Karpas-422 (cell line): Measurements from ENCODE around the gene FAM25C. TPM values are rescaled to one million over a fixed set of nuclear protein-coding genes. Genes with fewer than 3 reads are reported as not detected.
"Not testable (repeated sequence)": the region's sequence is repeated elsewhere in the genome, so short reads cannot be mapped to it uniquely, and the experiment has no call there.

Source experiments
- DNase-seq: peaks from one replicate; pipeline ENCODE4 v3.0.0-alpha.2; 2015
- H2AFZ ChIP-seq: fragments of 200-600 bp; sonication (generic); 2 replicates; pipeline ENCODE4 v1.6.1; 2014; ENCODE audit warnings: antibody characterized with exemption, low read length, mixed read lengths
- H3K27ac ChIP-seq: fragments of 200-600 bp; sonication (generic); 2 replicates; pipeline ENCODE4 v1.5.1; 2014; ENCODE audit warnings: mild to moderate bottlenecking, low read length, moderate library complexity
- H3K27me3 ChIP-seq: fragments of 200-600 bp; sonication (generic); 2 replicates; pipeline ENCODE4 v1.6.1; 2014; ENCODE audit warnings: low read length, mixed read lengths
- H3K36me3 ChIP-seq: fragments of 200-600 bp; sonication (generic); 2 replicates; pipeline ENCODE4 v1.6.1; 2014; ENCODE audit warnings: low read length, mixed read lengths; ENCODE audit not compliant: insufficient read depth
- H3K4me1 ChIP-seq: fragments of 200-600 bp; sonication (generic); 2 replicates; pipeline ENCODE4 v1.6.1; 2014; ENCODE audit warnings: mild to moderate bottlenecking, low read length, mixed read lengths
- H3K4me2 ChIP-seq: fragments of 200-600 bp; sonication (generic); 2 replicates; pipeline ENCODE4 v1.6.1; 2014; ENCODE audit warnings: low read length, low read depth, mild to moderate bottlenecking; ENCODE audit not compliant: poor library complexity, severe bottlenecking
- H3K4me3 ChIP-seq: fragments of 200-600 bp; sonication (generic); 2 replicates; pipeline ENCODE4 v1.5.1; 2014; ENCODE audit warnings: mild to moderate bottlenecking, antibody characterized with exemption, low read length, mixed read lengths
- H3K79me2 ChIP-seq: fragments of 200-600 bp; sonication (generic); 2 replicates; pipeline ENCODE4 v1.6.1; 2014; ENCODE audit warnings: mild to moderate bottlenecking, low read length, mixed read lengths
- H3K9ac ChIP-seq: fragments of 200-600 bp; sonication (generic); 2 replicates; pipeline ENCODE4 v1.6.0; 2014; ENCODE audit warnings: low read length
- H3K9me2 ChIP-seq: fragments of 200-600 bp; sonication (generic), shearing (Covaris generic); replicated peaks from 2 replicates; pipeline ENCODE4 v1.6.0; 2014; ENCODE audit warnings: mild to moderate bottlenecking, low read length, moderate library complexity; ENCODE audit not compliant: insufficient read depth
- H3K9me3 ChIP-seq: fragments of 300-700, 200-600 bp; sonication (generic); 2 replicates; pipeline ENCODE4 v1.6.1; 2014; ENCODE audit warnings: low read length, mixed read lengths
- H4K20me1 ChIP-seq: fragments of 200-600 bp; sonication (generic); 2 replicates; pipeline ENCODE4 v1.6.1; 2014; ENCODE audit warnings: mild to moderate bottlenecking, antibody characterized with exemption, low read length, low read depth; ENCODE audit not compliant: insufficient read depth
- total RNA-seq: library from RNA; depleted of rRNA; stranded (reverse); fragments of >200 nt; shearing (Covaris generic); gene quantifications from 2 replicates; pipeline ENCODE4 v1.2.3, GENCODE V29; 2014; ENCODE audit warnings: low replicate concordance; rRNA removed

FAM25C gene
- total RNA-seq: not detected in 2 replicates

GRCh38 chr10:47999691-48000090 is at the start of gene FAM25C:
Gene FAM25C, minus strand, starts transcription at chr10:47999791. Its CDS starts 26 bp downstream, at chr10:47999765.
- H3K9ac ChIP-seq, H3K79me2 ChIP-seq, H2AFZ ChIP-seq, DNase-seq, H3K9me3 ChIP-seq, H3K27ac ChIP-seq, H3K4me1 ChIP-seq, H4K20me1 ChIP-seq, H3K36me3 ChIP-seq, H3K9me2 ChIP-seq, H3K4me2 ChIP-seq, H3K4me3 ChIP-seq, H3K27me3 ChIP-seq: not testable (repeated sequence)

GRCh38 chr10:48044557-48044956 is 45.0 kb upstream of the FAM25C start:
- not testable (repeated sequence) for H3K27ac ChIP-seq, H3K9ac ChIP-seq, H3K79me2 ChIP-seq, H3K4me3 ChIP-seq, H4K20me1 ChIP-seq, H3K4me1 ChIP-seq, H3K36me3 ChIP-seq, DNase-seq, H2AFZ ChIP-seq, H3K27me3 ChIP-seq, H3K9me3 ChIP-seq, H3K4me2 ChIP-seq, H3K9me2 ChIP-seq

GRCh38 chr10:48031390-48031789 is 31.8 kb upstream of the FAM25C start:
- not testable (repeated sequence) for H3K4me3 ChIP-seq, H3K36me3 ChIP-seq, H3K9me3 ChIP-seq, H3K9me2 ChIP-seq, H2AFZ ChIP-seq, H3K27me3 ChIP-seq, H3K9ac ChIP-seq, H3K79me2 ChIP-seq, H4K20me1 ChIP-seq, H3K4me1 ChIP-seq, H3K27ac ChIP-seq, H3K4me2 ChIP-seq
- DNase-seq: peak; percentile 16

- H3K9me3 ChIP-seq, H3K4me1 ChIP-seq, H4K20me1 ChIP-seq, H3K9ac ChIP-seq, H3K4me2 ChIP-seq, H3K27me3 ChIP-seq, H3K4me3 ChIP-seq, H3K79me2 ChIP-seq, H2AFZ ChIP-seq, DNase-seq, H3K36me3 ChIP-seq, H3K27ac ChIP-seq, H3K9me2 ChIP-seq: not testable (repeated sequence)
These were observed 2.7 kb upstream of the FAM25C start for GRCh38 chr10:48002306-48002705.

DNA sequence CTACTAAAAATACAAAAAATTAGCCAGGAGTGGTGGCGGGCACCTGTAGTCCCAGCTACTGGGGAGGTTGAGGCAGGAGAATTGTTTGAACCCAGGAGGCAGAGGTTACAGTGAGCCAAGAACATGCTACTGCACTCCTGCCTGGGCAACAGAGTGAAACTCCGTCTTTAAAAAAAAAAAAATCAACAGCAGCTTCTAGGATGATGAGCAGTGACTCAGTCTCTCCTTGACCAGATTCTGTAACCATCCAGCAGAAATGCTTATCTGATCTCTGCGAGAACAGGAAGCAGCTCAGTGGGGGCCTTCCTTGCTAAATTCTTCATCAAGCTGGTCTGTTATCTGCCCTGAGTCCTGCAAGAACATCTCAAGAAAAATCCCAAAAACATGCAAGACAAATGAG is 5.5 kb downstream of the FAM25C start:
- not testable (repeated sequence) for H3K9me3 ChIP-seq, H3K4me2 ChIP-seq, DNase-seq

DNA sequence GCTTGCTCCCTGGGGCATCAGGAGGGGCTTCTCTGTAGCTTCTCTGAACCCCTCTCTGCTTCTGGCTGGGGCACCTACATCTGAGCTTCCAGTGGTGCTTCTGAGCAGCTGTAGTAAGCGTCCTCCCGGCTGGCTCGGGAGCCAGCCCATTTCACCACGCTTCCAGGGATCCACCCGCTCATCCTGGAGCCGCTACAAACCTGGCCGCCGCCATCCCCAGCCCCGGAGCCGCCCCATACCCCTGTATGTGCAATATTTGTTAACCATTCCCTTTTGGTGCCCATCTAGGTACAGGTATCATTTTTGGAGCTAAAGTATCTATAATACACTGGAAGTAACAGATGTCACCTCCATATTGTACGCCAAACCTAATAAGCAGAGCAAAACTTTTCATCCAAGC is 7.0 kb downstream of the FAM25C start:
- H3K27me3 ChIP-seq, H3K9me2 ChIP-seq, H4K20me1 ChIP-seq, H3K4me2 ChIP-seq, H3K4me3 ChIP-seq, H3K9me3 ChIP-seq, H3K27ac ChIP-seq, H3K4me1 ChIP-seq, H3K36me3 ChIP-seq, H3K9ac ChIP-seq, H2AFZ ChIP-seq, H3K79me2 ChIP-seq: not testable (repeated sequence)
- DNase-seq: peak; percentile 10

More for the DNA sequence above, 5.5 kb downstream of the FAM25C start:
- H3K4me1 ChIP-seq, H3K79me2 ChIP-seq, H3K9me2 ChIP-seq, H3K36me3 ChIP-seq, H3K27me3 ChIP-seq, H3K27ac ChIP-seq, H4K20me1 ChIP-seq, H3K4me3 ChIP-seq, H3K9ac ChIP-seq, H2AFZ ChIP-seq: not testable (repeated sequence)

- not testable (repeated sequence) for H3K9ac ChIP-seq, H3K4me2 ChIP-seq, H3K36me3 ChIP-seq, H3K79me2 ChIP-seq, H3K27me3 ChIP-seq, DNase-seq, H3K4me3 ChIP-seq, H3K9me2 ChIP-seq, H4K20me1 ChIP-seq, H3K4me1 ChIP-seq, H3K27ac ChIP-seq, H2AFZ ChIP-seq, H3K9me3 ChIP-seq
These were observed 7.9 kb downstream of the FAM25C start for GRCh38 chr10:47991706-47992105.

GRCh38 chr10:47990097-47990496 is 9.5 kb downstream of the FAM25C start:
- H3K4me1 ChIP-seq, H3K9ac ChIP-seq, H3K4me3 ChIP-seq, DNase-seq, H3K36me3 ChIP-seq, H3K4me2 ChIP-seq, H4K20me1 ChIP-seq, H2AFZ ChIP-seq, H3K9me3 ChIP-seq, H3K9me2 ChIP-seq, H3K79me2 ChIP-seq, H3K27me3 ChIP-seq, H3K27ac ChIP-seq: not testable (repeated sequence)

GRCh38 chr10:47989542-47989950 is 10.0 kb downstream of the FAM25C start:
- DNase-seq, H3K27ac ChIP-seq, H3K4me3 ChIP-seq, H3K36me3 ChIP-seq, H3K4me2 ChIP-seq, H3K27me3 ChIP-seq, H3K9me3 ChIP-seq, H3K79me2 ChIP-seq, H3K9me2 ChIP-seq, H3K9ac ChIP-seq, H2AFZ ChIP-seq, H3K4me1 ChIP-seq, H4K20me1 ChIP-seq: not testable (repeated sequence)
